Measurements from ENCODE around the gene CDK17. TPM values are rescaled to one million over a fixed set of nuclear protein-coding genes. Genes with fewer than 3 reads are reported as not detected.
"Not testable (repeated sequence)": the region's sequence is repeated elsewhere in the genome, so short reads cannot be mapped to it uniquely, and the experiment has no call there.

Gene CDK17
- total RNA-seq, 1 donor from 2014 or later: 46.7 TPM

GRCh38 chr12:96344124-96344695 lies 56.0 kb downstream of the CDK17 start:
- no peak overlapping the region for H3K27ac Mint-ChIP-seq (ENCODE audit: unreplicated experiment)
- no peak overlapping the region for H3K4me3 Mint-ChIP-seq (ENCODE audit: unreplicated experiment)
- peaks cover 18% of the 10 kb centered on the region for H3K36me3 Mint-ChIP-seq (ENCODE audit: unreplicated experiment)
- DNase-seq: no peak
- no peaks in the 10 kb centered on the region for H3K27me3 Mint-ChIP-seq (ENCODE audit: unreplicated experiment)
- no peak for TF ChIP-seq CTCF (IDR thresholded peaks at IDR 0.05; ENCODE audit: partially characterized antibody, unreplicated experiment)
- peaks cover 2% of the 10 kb centered on the region for H3K4me1 Mint-ChIP-seq (ENCODE audit: low read depth, unreplicated experiment)
- H3K9me3 Mint-ChIP-seq (ENCODE audit: unreplicated experiment): peaks cover 7% of the 10 kb centered on the region

- Mint-ChIP-seq H3K4me1 (ENCODE audit: low read depth, unreplicated experiment) (peaks cover 2% of the 10 kb centered on the region), H3K9me3 (ENCODE audit: unreplicated experiment) (peaks cover 7% of the 10 kb centered on the region), H3K27ac (ENCODE audit: unreplicated experiment) (no peak overlapping the region), H3K27me3 (ENCODE audit: unreplicated experiment) (no peaks in the 10 kb centered on the region), H3K36me3 (ENCODE audit: unreplicated experiment) (peaks cover 18% of the 10 kb centered on the region), H3K4me3 (ENCODE audit: unreplicated experiment) (no peak overlapping the region)
- no peak for TF ChIP-seq CTCF (IDR thresholded peaks at IDR 0.05; ENCODE audit: partially characterized antibody, unreplicated experiment)
- no peak for DNase-seq
Measured at GRCh38 chr12:96343347-96343954, 56.8 kb downstream of the CDK17 start.

GRCh38 chr12:96339666-96340065 lies 60.6 kb downstream of the CDK17 start:
- not testable (repeated sequence) for H3K4me3 Mint-ChIP-seq (ENCODE audit: unreplicated experiment); H3K4me1 Mint-ChIP-seq (ENCODE audit: low read depth, unreplicated experiment); H3K9me3 Mint-ChIP-seq (ENCODE audit: unreplicated experiment); H3K27me3 Mint-ChIP-seq (ENCODE audit: unreplicated experiment); DNase-seq
- H3K27ac Mint-ChIP-seq (ENCODE audit: unreplicated experiment): peak overlapping the region; percentile 46
- peaks cover 18% of the 10 kb centered on the region for H3K36me3 Mint-ChIP-seq (ENCODE audit: unreplicated experiment)

DNA sequence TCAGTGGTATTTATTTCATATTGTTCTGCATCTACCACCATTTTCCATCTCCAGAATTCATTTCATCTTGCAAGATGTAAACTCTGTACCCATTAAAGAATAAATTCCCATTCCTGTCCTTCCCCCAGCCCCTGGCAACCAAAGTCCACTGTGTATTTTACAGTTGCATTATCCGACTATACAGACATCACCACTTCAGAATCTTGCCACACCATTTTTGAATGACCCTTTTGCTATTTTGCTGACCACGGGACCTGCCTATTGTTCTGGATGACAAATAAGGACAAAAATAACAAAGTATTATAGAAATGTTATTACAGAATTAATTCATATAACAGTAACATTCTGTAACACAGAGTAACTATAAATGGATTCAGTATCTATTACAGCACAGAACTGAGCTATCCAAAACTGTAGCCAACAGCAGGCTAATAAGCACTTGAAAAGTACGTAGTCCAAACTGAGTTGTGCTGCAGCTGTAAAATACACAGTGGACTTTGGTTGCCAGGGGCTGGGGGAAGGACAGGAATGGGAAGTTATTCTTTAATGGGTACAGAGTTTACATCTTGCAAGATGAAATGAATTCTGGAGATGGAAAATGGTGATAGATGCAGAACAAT lies 61.3 kb downstream of the CDK17 start:
- TF ChIP-seq CTCF (IDR thresholded peaks at IDR 0.05; ENCODE audit: partially characterized antibody, unreplicated experiment): no peak
- Mint-ChIP-seq H3K4me3 (ENCODE audit: unreplicated experiment) (no peak overlapping the region), H3K36me3 (ENCODE audit: unreplicated experiment) (peaks cover 13% of the 10 kb centered on the region), H3K9me3 (ENCODE audit: unreplicated experiment) (peaks cover 4% of the 10 kb centered on the region), H3K27ac (ENCODE audit: unreplicated experiment) (no peak overlapping the region), H3K4me1 (ENCODE audit: low read depth, unreplicated experiment) (peaks cover 2% of the 10 kb centered on the region), H3K27me3 (ENCODE audit: unreplicated experiment) (no peaks in the 10 kb centered on the region)
- no peak for DNase-seq

GRCh38 chr12:96337953-96338352 lies 62.3 kb downstream of the CDK17 start:
- TF ChIP-seq CTCF (IDR thresholded peaks at IDR 0.05; ENCODE audit: partially characterized antibody, unreplicated experiment): no peak
- no peaks in the 10 kb centered on the region for H3K27me3 Mint-ChIP-seq (ENCODE audit: unreplicated experiment)
- peaks cover 7% of the 10 kb centered on the region for H3K36me3 Mint-ChIP-seq (ENCODE audit: unreplicated experiment)
- no peak overlapping the region for H3K4me3 Mint-ChIP-seq (ENCODE audit: unreplicated experiment)
- no peaks in the 10 kb centered on the region for H3K9me3 Mint-ChIP-seq (ENCODE audit: unreplicated experiment)
- no peak for DNase-seq
- no peak overlapping the region for H3K27ac Mint-ChIP-seq (ENCODE audit: unreplicated experiment)
- peaks cover 2% of the 10 kb centered on the region for H3K4me1 Mint-ChIP-seq (ENCODE audit: low read depth, unreplicated experiment)

All from glutamatergic neuron (in vitro differentiated cells).